NCI-H526 treated with DMSO at 0.1 percent for 48 hours (cell line): Measurements from ENCODE around the gene ETV1.

Experiments
- DNase-seq: peaks from one replicate; lab custom pipeline; 2025; lab: John Stamatoyannopoulos, UW

ETV1 gene

DNA sequence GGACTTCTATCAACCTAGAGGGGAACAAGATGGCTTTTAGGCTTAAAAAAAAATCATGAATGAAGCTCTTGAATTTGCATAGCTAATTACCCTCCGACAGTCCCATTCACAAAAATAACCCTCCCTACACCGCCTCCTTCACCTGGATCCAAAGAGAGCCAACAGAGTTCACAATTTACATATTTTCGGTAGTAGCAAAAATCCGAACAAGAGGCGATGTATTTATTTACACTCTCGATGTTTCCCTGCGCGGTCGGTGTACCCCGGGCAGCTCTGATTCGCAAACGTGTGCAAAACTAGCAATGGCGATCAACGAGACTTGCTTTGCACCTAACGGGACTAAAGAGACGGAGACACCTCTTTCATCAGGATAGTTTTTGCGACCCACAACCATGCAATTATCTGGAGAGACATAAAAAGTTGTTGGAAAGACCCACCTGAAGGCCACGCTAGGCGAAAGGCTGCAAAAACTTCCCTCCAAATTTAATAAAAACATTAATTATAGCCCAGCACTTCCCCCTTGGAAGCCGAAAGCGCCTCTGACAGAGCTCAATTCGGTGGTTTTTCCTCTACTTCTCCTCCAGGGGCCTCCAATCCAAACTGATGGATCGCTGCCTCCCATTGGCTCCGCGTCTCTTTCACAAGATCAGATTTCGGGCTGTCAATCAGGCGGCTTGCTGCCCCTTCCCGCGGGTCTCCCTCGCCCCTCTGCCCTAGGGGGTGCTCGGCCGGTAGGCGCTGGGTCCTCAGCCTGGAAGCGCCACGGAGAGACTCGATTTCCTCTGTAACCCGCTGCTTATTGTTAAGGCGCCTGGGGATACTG lies at the start of gene ETV1:
Gene ETV1 (minus strand): TSS at position 541 of the 823 bp plus-strand sequence. CDS start 614 bp downstream, outside the sequence.
- DNase-seq: no peak

DNA sequence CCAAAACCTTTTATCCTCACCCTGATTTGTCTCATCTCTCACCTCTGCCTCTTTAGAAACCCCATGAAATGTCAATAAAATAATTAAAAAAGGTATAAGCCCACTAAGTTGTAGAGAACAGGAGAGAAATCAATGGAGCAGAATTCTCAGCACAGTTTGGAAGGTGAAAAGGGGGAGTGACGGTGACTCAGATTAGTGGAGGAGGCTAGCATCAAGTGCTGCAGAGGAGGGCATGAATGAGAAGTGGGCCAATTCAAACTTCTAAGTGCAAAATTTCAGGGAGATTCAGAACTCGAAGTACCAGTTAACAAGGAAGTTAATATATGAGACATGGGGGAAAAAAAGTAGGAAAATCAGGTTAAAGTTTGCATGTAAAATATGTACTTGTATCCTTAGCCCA lies 34.9 kb upstream of the ETV1 start:
- no peak for DNase-seq

DNA sequence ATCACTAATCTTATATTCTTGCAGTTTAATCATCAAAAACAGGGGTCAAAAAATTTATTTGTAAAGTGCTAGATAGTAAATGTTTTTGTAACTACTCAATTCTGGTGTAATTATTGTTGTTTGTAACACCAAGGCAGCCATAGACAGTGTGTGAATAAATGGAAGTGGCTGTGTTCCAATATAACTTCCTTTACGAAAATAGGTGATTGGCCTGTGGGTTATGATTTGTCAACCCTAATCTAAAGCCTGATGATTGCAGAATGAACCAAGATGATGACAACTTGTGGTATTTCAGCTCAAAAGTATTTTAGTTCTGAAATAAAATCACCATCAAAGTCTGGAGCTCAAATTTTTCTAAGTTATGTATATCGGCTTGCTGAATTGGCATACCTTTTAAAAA lies 34.4 kb upstream of the ETV1 start:
- DNase-seq: no peak

DNA sequence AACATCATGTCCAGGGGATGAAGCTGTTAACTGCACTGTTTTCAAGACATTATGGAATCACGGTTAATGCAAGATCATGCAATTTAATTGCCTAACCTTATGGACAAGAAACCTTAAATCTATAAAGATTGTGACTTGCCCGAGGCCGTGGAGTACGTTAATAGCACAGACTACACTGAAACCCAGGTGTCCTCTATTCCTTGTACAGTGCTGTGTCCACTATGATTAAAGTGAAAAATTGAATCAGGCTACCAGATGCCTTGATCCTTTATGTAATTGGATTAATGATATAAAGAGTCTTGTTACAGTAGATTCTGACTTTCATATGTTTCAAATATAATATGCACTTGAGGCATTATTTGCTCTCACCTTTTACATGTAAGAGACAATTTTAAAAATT lies 33.9 kb upstream of the ETV1 start:
- no peak for DNase-seq

DNA sequence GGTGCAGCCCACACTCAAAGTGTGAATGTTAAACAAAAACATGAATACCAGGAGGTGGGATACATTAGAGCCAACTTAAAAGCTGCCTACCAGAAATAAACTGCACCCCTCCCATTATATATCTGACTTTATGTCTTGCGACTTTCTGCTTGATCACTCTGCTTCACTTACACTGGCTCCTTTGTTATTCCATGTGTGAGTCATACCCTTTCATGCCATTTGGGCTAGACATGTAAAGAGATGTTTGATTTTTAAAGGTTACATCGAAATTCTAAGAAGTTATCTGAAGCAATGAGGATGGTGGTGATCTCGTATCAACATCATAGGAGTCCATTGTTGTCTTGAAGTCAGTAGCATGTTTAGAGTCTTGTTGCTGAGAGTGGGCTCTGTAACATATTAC lies 31.6 kb upstream of the ETV1 start:
- DNase-seq: no peak

DNA sequence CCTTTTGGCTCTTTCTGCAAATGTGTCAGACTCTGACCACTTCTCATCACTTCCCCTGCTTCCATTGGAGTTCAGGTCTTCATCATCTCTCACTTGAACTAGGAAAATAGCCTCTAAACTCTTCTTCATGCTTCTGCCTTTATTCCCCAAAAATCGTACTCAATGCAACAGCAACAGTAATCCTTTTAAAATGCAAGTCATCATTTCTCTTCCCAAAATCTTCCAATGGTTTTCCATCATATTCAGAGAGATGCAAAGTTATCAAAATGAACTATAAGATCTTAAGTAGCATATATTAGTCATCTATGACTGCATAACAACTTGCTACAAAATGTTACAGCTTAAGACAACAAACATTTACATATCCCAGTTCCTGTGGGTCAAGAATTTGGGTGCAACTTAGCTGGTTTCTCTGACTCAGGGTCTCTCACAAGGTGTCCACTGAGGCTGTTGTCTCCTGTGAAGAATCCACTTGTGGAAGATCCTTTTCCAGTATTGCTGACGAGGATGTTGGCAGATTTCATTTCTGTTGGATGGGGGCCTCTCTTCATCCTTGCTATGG lies 31.0 kb upstream of the ETV1 start:
- no peak for DNase-seq

DNA sequence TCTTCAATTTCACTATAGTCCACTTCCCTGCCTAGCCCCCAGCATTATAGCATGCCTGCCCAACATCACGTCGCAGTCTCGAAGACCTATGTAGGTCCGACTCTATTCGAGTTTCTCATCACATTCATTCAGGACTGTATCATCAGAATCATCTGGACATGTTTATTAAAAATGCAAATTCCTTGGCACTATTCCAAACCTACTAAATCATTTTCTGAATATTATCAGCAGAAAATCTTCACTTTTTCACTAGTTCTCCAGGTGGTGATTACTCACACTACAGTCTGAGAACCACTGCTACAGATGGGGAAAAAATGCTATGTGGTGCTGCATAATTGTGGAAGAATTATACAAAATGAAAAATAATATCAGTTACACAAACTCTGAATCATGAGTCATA lies 29.3 kb upstream of the ETV1 start:
- DNase-seq: no peak

DNA sequence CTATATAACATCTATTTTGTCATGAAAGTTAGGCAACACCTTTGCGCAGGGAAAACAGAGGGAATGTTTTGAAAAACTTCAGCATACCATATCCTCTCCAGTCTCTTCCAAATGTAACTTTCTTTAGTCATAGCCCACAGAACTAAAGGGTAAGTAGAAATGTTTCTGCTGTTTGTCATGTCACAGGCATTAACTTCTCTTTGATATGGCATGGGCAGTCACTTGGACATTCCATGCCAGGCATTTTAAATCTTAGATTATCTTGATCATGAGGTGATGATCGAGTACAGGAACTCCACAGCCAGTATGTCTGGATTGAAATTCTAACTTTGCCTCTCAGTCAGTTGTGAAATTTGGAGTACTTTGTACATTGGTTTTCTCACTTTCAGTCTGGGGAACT lies 27.5 kb upstream of the ETV1 start:
- no peak for DNase-seq

DNA sequence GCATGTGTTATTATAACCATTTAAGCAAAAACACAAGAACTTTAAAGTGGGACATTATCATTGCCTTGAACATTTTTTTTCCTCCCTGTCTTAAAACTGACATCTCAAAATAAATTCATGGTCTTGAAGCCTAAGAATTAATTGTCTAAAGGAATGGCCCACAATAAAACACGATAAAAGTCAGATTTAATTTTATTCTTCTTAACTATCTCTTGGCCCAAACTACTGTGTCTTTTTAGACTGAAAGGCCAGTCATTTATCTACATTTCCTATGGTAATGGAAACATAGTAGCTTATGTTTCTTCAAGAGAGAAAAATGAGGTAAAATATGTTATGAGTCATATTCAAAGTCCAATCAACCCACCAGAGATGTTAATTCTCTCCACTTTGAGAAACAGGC lies 24.4 kb upstream of the ETV1 start:
- no peak for DNase-seq

DNA sequence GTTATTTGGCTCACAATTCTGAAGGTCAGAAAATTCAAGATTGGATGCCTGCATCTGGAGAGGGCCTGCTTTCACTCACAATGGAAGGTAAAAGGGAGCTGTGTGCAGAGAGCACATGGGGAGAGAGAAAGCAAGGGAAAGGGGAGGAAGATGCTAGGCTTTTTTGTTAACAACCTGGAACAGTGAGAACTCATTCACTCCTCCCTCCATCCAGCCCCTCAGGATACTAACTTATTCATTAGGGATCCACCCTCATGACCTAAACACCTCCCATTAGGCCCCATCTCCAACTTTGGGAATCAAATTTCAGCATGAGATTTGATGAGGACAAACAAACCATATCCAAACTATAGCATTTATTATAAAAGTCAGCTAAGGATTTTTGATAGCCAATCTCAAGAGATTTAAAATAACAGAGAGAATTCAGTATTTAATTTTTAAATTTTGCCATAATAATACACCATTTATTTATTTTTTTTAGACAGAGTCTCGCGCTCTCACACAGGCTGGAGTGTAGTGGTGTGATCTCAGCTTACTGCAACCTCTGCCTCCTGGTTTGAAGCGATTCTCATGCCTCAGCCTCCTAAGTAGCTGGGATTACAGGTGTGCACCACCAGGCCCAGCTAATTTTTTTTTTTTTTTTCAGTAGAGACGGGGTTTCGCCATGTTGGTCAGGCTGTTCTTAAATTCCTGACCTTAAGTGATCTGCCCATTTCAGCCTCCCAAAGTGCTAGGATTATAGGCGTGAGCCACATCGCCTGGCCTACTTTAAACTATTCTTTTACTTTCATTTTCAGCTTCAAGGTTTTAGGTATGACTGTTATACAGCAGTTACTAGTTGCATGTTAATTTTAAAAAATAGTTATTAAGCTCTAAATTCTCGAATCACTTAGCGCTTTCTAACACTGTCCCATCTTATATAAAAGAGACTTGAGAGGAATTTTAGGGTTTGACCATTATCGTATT lies 20.3 kb upstream of the ETV1 start:
- no peak for DNase-seq

DNA sequence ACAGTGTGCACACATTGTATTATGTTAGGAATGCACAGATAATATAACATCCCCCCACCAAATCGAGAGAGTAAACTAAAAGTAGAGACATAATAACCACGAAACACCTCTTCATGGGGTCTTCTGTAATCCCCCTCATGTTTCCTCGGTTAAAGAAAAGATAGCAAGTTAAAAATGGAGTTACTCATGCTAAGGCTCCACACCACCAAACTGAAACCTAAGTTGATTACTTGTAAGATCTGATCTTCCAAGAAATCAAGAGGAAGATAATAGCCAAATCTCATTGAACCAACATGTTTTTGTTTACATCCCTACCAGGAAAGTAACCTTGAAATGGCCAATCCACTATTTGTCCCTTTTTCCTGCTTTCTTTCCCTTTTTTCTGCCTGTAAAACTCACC lies 11.7 kb upstream of the ETV1 start:
- no peak for DNase-seq

DNA sequence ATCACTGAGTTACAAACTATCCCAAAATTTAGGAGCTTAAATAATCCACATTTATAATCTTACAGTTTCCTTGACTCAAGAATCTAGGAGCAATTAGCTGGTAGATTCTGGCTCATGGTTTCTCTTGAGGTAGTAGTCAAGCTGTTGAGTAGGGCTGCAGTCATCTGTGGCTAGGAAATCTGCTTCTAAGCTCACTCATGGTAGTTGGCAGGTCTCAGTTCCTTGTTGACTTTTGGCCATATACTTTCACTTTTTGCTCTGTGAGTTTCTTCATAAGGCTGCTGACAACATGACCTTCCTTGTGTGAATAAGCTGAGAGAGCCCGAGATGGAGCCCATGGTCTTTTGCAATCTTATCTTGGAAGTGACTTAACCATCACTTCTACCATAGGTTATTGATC lies 10.8 kb upstream of the ETV1 start:
- DNase-seq: no peak

DNA sequence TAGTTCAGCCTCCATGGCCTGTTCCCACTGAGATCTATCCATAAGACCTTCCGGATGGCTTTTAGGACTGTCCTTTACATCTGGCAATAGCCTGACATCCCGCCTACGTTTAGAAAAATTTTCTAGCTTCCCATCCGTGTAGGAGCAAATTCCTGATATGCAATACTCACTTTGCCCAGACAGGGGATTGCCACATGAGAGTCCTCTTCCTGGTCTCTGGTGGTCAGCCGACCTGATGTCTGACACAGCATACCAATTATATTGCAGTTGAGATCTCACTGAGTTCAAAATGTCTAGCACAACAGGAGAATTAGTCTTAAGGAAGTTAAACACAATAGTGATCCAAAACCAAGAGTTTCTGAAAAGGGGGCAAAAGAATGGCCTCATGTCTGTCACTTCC lies 9.4 kb upstream of the ETV1 start:
- no peak for DNase-seq

DNA sequence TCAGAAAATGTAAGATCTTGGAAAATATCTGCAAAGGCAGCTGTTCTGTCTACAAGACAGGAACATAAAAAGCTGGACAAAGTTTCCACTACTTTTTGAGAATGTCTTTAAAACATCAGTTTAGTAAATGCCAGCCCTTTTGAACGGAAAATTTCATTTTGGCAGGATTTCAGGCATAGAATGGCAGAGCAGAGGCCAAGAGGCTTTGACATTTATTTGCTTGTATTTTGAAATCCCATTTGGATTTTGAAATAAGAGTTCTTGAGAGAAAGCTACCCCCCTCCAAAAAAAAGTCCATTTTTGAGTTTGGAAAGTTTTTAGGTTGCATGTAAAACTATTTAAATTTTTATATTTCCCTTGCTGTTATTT lies 3.1 kb upstream of the ETV1 start:
- DNase-seq: no peak

DNA sequence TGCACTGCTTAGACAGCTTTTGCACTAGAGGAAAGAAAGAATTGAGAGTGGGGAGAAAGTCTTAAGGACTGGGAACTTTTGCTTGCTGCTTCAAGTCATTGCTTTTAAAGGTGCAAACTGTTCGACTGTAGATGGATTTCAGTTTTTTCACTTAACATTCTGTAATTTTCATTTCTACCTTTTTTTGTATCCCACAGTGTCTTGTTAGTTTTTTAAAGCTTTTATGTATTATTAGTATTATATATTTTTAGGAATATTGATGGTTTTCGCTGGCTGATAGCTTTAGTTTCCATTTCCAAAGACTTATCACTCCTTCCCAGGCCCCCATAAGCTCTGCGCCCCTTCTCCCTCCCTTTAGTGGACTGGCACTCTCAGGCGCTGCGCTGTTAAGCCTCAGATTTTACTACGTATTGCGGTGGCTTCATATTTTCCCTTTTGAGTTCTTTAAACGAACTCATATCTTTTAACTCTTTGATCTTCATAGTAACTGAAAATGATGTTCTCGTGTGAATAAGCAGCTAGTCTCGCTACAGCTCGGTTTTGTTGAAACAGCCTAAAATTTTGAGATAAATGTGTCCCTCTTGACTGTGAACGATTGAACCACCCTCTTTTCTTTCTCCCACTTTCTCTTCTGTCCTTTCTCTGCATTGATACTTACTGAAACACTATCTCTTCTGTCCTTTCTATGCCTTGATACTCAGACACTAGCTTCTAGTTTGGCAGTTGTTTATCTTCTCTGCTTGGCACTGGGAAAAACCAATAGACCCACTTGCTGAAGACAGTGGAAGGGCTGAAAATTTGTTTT lies 2.5 kb upstream of the ETV1 start:
- DNase-seq: no peak

DNA sequence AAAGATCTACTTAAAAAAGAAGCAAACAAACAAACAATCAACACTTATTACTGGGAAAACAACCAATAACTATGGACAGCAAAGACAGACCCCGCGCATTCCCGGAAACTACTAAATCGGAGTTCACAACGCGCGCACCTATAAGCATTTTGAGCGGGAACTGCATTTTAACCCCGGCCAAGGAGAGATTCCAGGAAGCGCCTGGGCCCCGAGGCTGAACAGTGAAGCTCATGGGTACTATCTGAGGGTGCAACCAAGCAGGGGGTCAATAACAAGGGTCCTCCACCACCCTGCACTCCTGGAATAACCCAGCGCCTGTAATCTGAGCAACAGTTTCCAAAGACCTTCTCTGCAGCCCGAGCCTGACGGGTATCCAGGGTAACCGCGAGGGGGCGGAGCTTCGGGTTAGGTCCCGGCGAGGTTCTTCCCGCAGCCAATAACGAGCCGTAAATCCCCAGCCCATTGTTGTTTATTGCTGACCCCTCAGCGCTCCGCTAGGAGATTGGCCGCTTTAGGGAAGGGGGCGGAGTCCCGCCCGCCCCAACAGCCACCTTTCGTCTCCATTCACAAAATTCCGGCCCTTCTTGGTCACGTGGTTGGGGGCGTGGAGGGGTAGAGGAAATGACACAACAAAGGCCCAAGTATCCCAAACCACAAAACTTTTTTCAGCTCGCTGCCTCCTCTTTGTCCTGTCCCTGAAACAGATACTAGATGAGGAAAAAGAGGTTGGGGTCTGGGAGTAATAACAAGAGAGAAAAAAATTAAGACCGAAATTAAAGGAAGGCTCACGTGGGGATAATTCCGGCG lies 1.7 kb upstream of the ETV1 start:
- peak; percentile 19 for DNase-seq

DNA sequence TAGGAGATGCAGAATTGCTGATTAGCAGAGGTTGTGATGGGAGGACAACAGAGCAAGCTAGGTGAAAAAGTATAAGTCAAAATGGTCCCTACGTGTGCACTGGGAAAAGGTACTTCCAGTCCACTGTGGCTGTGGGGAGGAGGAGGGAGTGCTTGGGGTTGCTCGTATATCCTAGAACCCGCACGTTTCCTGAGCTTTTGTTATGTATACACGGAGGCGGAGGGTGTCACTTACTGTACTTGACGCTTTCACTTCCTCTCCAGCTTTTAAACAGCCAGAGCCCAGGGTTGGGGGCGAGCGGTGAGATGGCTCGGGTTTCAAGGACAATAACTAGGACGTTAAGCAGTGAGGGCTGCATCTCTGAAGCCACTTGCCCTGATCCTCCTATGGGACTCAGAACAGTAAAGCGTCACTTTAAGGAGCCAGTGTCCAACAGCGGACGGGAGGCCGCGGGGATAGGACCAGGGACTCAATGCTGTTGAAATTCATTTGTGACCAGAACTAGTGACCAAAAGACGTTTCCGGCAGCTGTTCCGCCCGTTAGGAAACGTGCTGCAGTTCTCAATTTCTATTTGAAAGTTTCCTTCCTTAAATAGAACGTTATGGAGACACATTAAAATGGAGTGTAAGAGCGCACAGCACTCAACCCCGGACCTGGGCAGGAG lies 985 bp upstream of the ETV1 start:
- DNase-seq: no peak

DNA sequence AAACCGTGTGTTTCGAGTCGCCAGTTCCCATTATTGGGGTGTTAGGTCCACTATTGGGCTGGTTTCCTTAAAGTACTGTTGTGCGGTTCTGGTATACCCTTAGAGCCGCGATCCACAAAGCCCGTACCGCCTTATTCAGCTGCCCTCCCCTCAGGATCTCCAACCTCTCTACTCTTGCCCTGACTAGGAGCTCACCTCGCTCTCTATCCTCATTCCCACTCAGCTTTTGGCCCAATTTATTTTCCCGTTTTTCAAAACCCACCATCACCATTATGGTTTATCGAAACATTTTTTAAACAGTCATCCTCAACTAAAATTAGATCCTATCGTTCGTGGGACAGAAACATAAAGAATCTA lies 461 bp upstream of the ETV1 start:
- DNase-seq: no peak

DNA sequence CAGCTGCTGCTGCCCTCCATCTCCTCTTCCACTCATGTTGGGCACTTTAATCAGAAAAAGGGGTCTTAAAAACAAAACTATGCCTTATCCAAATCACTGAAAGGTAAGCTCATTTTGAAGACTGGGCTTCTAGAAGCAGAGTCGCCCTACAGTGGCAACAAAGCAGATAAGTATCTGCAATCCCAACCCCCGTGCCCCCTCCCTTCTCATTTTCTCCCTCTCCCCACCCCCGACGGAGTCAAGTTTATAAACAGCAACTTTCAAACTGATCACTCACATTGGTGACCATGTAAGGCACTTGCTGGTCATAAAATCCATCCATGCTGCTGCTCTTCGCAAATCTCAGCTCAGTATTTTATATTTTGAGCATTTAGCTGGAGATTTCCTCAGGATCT lies 738 bp downstream of the ETV1 start:
- no peak for DNase-seq

DNA sequence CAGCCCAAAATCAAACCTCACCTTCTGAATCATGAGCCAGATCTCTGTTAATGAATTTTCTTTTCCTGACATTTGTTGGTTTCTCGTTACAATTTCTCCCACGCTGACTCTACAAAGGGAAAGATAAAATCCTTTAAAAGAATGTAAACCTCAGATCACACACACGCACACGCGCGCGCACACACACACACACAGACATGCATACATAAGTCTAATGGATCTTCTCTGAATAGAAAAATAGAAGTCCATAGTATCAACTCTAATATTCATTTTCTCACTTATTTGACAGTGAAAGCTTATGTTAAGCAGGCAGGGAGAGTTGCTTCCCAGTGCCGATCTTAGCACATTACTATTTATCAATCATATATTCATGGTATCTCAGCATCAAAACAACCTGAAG lies 1.4 kb downstream of the ETV1 start:
- no peak for DNase-seq

DNA sequence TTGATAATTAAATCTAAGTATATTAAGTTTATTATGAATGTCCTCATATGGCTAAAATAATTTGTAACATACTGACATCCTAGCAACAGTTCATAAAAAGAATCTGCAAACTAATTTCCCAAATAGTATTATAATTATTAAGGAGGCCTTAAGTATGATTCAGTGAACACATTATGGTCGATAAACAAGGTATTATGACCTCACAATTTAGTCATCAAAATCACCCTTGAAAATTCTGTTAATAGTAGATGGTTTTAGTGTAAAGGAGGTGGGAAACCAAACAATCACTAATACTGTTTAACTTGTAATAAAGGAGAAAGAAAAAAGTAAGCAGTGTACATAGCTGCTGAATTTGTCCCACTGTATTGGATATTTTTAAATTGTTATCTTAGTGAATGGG lies 2.1 kb downstream of the ETV1 start:
- no peak for DNase-seq
